Peyer's patch (tissue), 4 donors: ENCODE results near the gene RASSF1. TPM values are rescaled to one million over a fixed set of nuclear protein-coding genes. Genes with fewer than 3 reads are reported as not detected.

ENCODE experiments used
- DNase-seq, 3 donors: peaks; one replicate each; pipeline ENCODE4 v3.0.0-alpha.2; 2017 to 2019
- H3K27ac ChIP-seq, 4 donors: fragments of 200-600 bp; sonication (generic); one replicate each; pipeline ENCODE4 v1.5.1; 2016 to 2019
- H3K27me3 ChIP-seq, 2 donors: fragments of 200-600 bp; sonication (generic); one replicate each; pipeline ENCODE4 v1.5.1; 2019
- H3K36me3 ChIP-seq, 3 donors: fragments of 200-600 bp; sonication (generic); one replicate each; pipeline ENCODE4 v1.5.1; 2016 to 2019
- H3K4me1 ChIP-seq, 4 donors: fragments of 200-600 bp; sonication (generic); one replicate each; pipeline ENCODE4 v1.5.1; 2016 to 2019
- H3K4me3 ChIP-seq, 4 donors: fragments of 200-600 bp; sonication (generic); 1 replicate in 3 of 4; 2 replicates in 1 of 4; pipeline ENCODE4 v1.5.1; 2016 to 2019; ENCODE audit warnings: mild to moderate bottlenecking in 1 of 4
- H3K9me3 ChIP-seq, 4 donors: fragments of 200-600 bp; sonication (generic); one replicate each; pipeline ENCODE4 v1.5.1; 2016 to 2019; ENCODE audit warnings: mild to moderate bottlenecking in 1 of 4
- CTCF ChIP-seq, 6 experiments: fragments of 450-650 bp in 4 of 6; fragments of 200-600 bp in 2 of 6; sonication (generic) in 1 of 6; IDR thresholded peaks; one replicate each; pipeline ENCODE4 v1.5.1; 2017 to 2019; ENCODE audit warnings: antibody characterized with exemption in 6 of 6, mild to moderate bottlenecking in 3 of 6, moderate library complexity in 1 of 6
- POLR2A ChIP-seq, 2 donors: fragments of 450-650 bp; IDR thresholded peaks; one replicate each; pipeline ENCODE4 v1.5.1; 2017; ENCODE audit warnings: antibody characterized with exemption in 2 of 2, mild to moderate bottlenecking in 2 of 2, moderate library complexity in 2 of 2
- total RNA-seq, 4 donors: library from RNA; depleted of rRNA; stranded (reverse); fragments of >200 nt; gene quantifications; one replicate each; pipeline ENCODE4 v1.1.0, GENCODE V29; 2016

RASSF1 gene
- total RNA-seq, 4 donors from 2014 or later = 27.6 to 80.0 (median 29.4) TPM

GRCh38 chr3:50375258-50375931, 34.8 kb upstream of the RASSF1 start:
- Histone ChIP-seq H3K4me1 (peaks cover 0 to 6% (median 0%) of the 10 kb centered on the region in 4 donors), H3K36me3 (no peaks in the 10 kb centered on the region), H3K27ac (no peak overlapping the region), H3K9me3 (no peaks in the 10 kb centered on the region), H3K27me3 (no peaks in the 10 kb centered on the region), H3K4me3 (no peak overlapping the region)
- DNase-seq = no peak
- TF ChIP-seq POLR2A (IDR thresholded peaks at IDR 0.05) = no peak
- no peak for TF ChIP-seq CTCF (IDR thresholded peaks at IDR 0.05)

- no peak overlapping the region for H3K4me3 ChIP-seq
- H3K36me3 ChIP-seq = no peaks in the 10 kb centered on the region
- TF ChIP-seq CTCF (IDR thresholded peaks at IDR 0.05) = no peak
- no peak for TF ChIP-seq POLR2A (IDR thresholded peaks at IDR 0.05)
- no peaks in the 10 kb centered on the region for H3K27me3 ChIP-seq
- no peak overlapping the region for H3K27ac ChIP-seq
- no peak for DNase-seq
- H3K9me3 ChIP-seq = no peaks in the 10 kb centered on the region
- peaks cover 0 to 6% (median 0%) of the 10 kb centered on the region in 4 donors for H3K4me1 ChIP-seq
Measured at GRCh38 chr3:50374363-50375257, 34.0 kb upstream of the RASSF1 start.

GRCh38 chr3:50373146-50374051, 32.8 kb upstream of the RASSF1 start:
- H3K9me3 ChIP-seq = no peaks in the 10 kb centered on the region
- no peak overlapping the region for H3K27ac ChIP-seq
- no peaks in the 10 kb centered on the region for H3K36me3 ChIP-seq
- TF ChIP-seq CTCF (IDR thresholded peaks at IDR 0.05) (no peak), POLR2A (IDR thresholded peaks at IDR 0.05) (no peak)
- DNase-seq = no peak
- no peaks in the 10 kb centered on the region for H3K27me3 ChIP-seq
- H3K4me3 ChIP-seq = no peak overlapping the region
- H3K4me1 ChIP-seq = peaks cover 0 to 6% (median 0%) of the 10 kb centered on the region in 4 donors

GRCh38 chr3:50372349-50372748, 31.7 kb upstream of the RASSF1 start:
- Histone ChIP-seq H3K27ac (no peak overlapping the region), H3K27me3 (no peaks in the 10 kb centered on the region), H3K4me3 (no peak overlapping the region), H3K36me3 (no peaks in the 10 kb centered on the region), H3K9me3 (no peaks in the 10 kb centered on the region), H3K4me1 (peaks cover 0 to 6% (median 0%) of the 10 kb centered on the region in 4 donors)
- no peak for TF ChIP-seq POLR2A (IDR thresholded peaks at IDR 0.05)
- no peak for TF ChIP-seq CTCF (IDR thresholded peaks at IDR 0.05)
- DNase-seq = peak in 2 of 3 donors; percentile 84 to 87

GRCh38 chr3:50371133-50371685, 30.6 kb upstream of the RASSF1 start:
- H3K4me1 ChIP-seq = peaks cover 0 to 6% (median under 1%) of the 10 kb centered on the region in 4 donors
- no peaks in the 10 kb centered on the region for H3K36me3 ChIP-seq
- no peak for TF ChIP-seq CTCF (IDR thresholded peaks at IDR 0.05)
- TF ChIP-seq POLR2A (IDR thresholded peaks at IDR 0.05) = no peak
- DNase-seq = no peak
- H3K4me3 ChIP-seq = no peak overlapping the region
- H3K27me3 ChIP-seq = no peaks in the 10 kb centered on the region
- H3K9me3 ChIP-seq = no peaks in the 10 kb centered on the region
- H3K27ac ChIP-seq = no peak overlapping the region
